Measurements from ENCODE around the gene GCG. TPM values are rescaled to one million over a fixed set of nuclear protein-coding genes. Genes with fewer than 3 reads are reported as not detected.
A peak's percentile ranks its signal among the peaks of the same experiment; 100 is the strongest.

Gene GCG
- total RNA-seq, 4 donors from 2014 or later, result not detected

DNA sequence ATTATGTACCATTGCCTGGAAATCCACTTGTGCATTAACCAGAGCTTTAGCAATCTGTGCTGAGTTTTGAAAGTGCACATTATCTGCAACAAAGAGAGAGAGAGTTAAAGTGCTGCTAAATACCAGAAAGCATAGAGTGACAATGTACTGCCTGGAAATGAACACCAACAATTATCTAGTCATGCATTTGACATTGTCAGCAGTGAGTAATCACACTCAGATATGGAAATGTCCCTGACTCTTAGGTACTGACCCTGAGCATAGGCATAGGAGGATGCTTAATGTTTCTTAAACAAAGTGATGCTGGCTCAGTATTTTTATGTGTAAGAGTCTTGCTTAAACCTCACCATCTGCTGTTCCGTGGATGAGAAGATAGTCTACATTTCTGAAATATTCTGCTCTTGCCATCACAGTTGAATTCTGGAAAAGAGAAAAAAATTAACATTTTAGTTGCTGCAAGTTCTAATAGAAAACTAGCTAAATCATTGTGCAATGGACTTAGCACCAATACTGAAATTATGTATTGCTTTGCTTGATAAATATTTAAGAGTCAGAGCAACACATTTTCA lies 20.8 kb upstream of the GCG start:
- peaks cover 0 to 11% (median 6%) of the 10 kb centered on the region in 4 donors for H3K4me1 ChIP-seq
- 84% methylated on average over 1 of the region's 1 CpG for WGBS
- no peak overlapping the region for H3K27ac ChIP-seq (replicated peaks in 1 of 4)
- H3K36me3 ChIP-seq, result no peaks in the 10 kb centered on the region
- no peak for DNase-seq (ENCODE audit: extremely low spot score)
- intact Hi-C loops (cut with DNase I), result no loop called here
- TF ChIP-seq EP300 (IDR thresholded peaks at IDR 0.05), result no peak
- no peaks in the 10 kb centered on the region for H3K27me3 ChIP-seq
- H3K4me3 ChIP-seq, result no peak overlapping the region
- no peaks in the 10 kb centered on the region for H3K9me3 ChIP-seq

GRCh38 chr2:162166745-162167144 lies 14.7 kb upstream of the GCG start:
- intact Hi-C loops (cut with DNase I), result no loop called here
- TF ChIP-seq EP300 (IDR thresholded peaks at IDR 0.05) (no peak), POLR2A (IDR thresholded peaks at IDR 0.05; ENCODE audit: low read depth) (no peak), POLR2AphosphoS5 (IDR thresholded peaks at IDR 0.05) (no peak)
- no peaks in the 10 kb centered on the region for H3K36me3 ChIP-seq

GRCh38 chr2:162166174-162166573 lies 14.1 kb upstream of the GCG start:
- intact Hi-C loops (cut with DNase I), result no loop called here
- Histone ChIP-seq H3K9me3 (no peaks in the 10 kb centered on the region), H3K36me3 (no peaks in the 10 kb centered on the region), H3K27ac (replicated peaks in 1 of 4) (no peak overlapping the region), H3K4me3 (no peak overlapping the region), H3K27me3 (no peaks in the 10 kb centered on the region), H3K4me1 (peaks cover 0 to 21% (median 14%) of the 10 kb centered on the region in 4 donors)
- TF ChIP-seq CTCF (IDR thresholded peaks at IDR 0.05), result no peak
- no peak for TF ChIP-seq POLR2A (IDR thresholded peaks at IDR 0.05; ENCODE audit: low read depth)
- TF ChIP-seq POLR2AphosphoS5 (IDR thresholded peaks at IDR 0.05), result no peak
- no peak for TF ChIP-seq EP300 (IDR thresholded peaks at IDR 0.05)
- no peak for DNase-seq (ENCODE audit: extremely low spot score)

More at GRCh38 chr2:162166745-162167144, 14.7 kb upstream of the GCG start:
- Histone ChIP-seq H3K4me1 (peaks cover 0 to 21% (median 14%) of the 10 kb centered on the region in 4 donors), H3K9me3 (no peaks in the 10 kb centered on the region), H3K27ac (replicated peaks in 1 of 4) (no peak overlapping the region), H3K27me3 (no peaks in the 10 kb centered on the region), H3K4me3 (no peak overlapping the region)
- 91% methylated on average over 4 of the region's 4 CpGs for WGBS
- no peak for DNase-seq (ENCODE audit: extremely low spot score)

GRCh38 chr2:162164802-162165201 lies 12.8 kb upstream of the GCG start:
- H3K36me3 ChIP-seq, result no peaks in the 10 kb centered on the region
- H3K4me3 ChIP-seq, result no peak overlapping the region
- peaks cover 0 to 18% (median 14%) of the 10 kb centered on the region in 4 donors for H3K4me1 ChIP-seq
- WGBS, result 16% methylated on average over 2 of the region's 2 CpGs
- no peak for DNase-seq (ENCODE audit: extremely low spot score)
- no peaks in the 10 kb centered on the region for H3K9me3 ChIP-seq
- peak overlapping the region in 2 of 4 donors; percentile 40 to 49 for H3K27ac ChIP-seq (replicated peaks in 1 of 4)
- TF ChIP-seq POLR2A (IDR thresholded peaks at IDR 0.05; ENCODE audit: low read depth) (no peak), POLR2AphosphoS5 (IDR thresholded peaks at IDR 0.05) (no peak), EP300 (IDR thresholded peaks at IDR 0.05) (no peak), CTCF (IDR thresholded peaks at IDR 0.05) (no peak)
- intact Hi-C loops (cut with DNase I), result no loop called here
- H3K27me3 ChIP-seq, result no peaks in the 10 kb centered on the region

GRCh38 chr2:162159446-162159845 lies 7.4 kb upstream of the GCG start:
- WGBS, result 74% methylated on average over 6 of the region's 6 CpGs
- H3K36me3 ChIP-seq, result no peaks in the 10 kb centered on the region
- peaks cover 0 to 5% (median 2%) of the 10 kb centered on the region in 4 donors for H3K4me1 ChIP-seq
- no peak for DNase-seq (ENCODE audit: extremely low spot score)
- no peaks in the 10 kb centered on the region for H3K27me3 ChIP-seq
- H3K27ac ChIP-seq (replicated peaks in 1 of 4), result no peak overlapping the region
- no peak overlapping the region for H3K4me3 ChIP-seq
- TF ChIP-seq CTCF (IDR thresholded peaks at IDR 0.05), result no peak
- TF ChIP-seq POLR2A (IDR thresholded peaks at IDR 0.05; ENCODE audit: low read depth), result no peak
- TF ChIP-seq EP300 (IDR thresholded peaks at IDR 0.05), result no peak
- TF ChIP-seq POLR2AphosphoS5 (IDR thresholded peaks at IDR 0.05), result no peak
- H3K9me3 ChIP-seq, result no peaks in the 10 kb centered on the region
- intact Hi-C loops (cut with DNase I), result no loop called here

DNA sequence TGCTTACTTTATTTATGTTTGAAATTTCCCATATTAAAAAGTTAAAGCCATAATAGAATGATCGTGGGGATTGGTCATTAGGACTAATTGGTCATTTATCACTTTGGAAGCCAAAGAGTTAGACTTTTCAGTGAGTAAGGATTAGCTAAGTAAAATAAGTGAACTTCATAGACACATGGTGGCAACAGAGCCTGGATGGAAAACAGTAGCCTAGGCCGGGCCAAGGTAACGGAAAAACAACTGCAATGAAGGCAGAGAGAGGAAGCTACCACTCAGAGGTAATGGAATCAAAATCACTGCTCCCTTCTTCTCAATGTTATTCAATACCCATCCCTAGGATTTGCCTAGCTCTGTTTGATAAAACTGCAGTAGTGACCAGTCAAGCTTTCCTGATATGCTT lies 4.1 kb upstream of the GCG start:
- H3K27ac ChIP-seq (replicated peaks in 1 of 4), result no peak overlapping the region
- H3K4me1 ChIP-seq, result no peaks in the 10 kb centered on the region
- no peak for TF ChIP-seq CTCF (IDR thresholded peaks at IDR 0.05)
- no peak for TF ChIP-seq POLR2A (IDR thresholded peaks at IDR 0.05; ENCODE audit: low read depth)
- no peak for TF ChIP-seq POLR2AphosphoS5 (IDR thresholded peaks at IDR 0.05)
- 69% methylated on average over 3 of the region's 3 CpGs for WGBS
- no peaks in the 10 kb centered on the region for H3K27me3 ChIP-seq
- no peaks in the 10 kb centered on the region for H3K36me3 ChIP-seq
- DNase-seq (ENCODE audit: extremely low spot score), result no peak
- H3K4me3 ChIP-seq, result no peak overlapping the region
- no peaks in the 10 kb centered on the region for H3K9me3 ChIP-seq
- intact Hi-C loops (cut with DNase I), result no loop called here
